Activated T-helper 1 cell treated with anti-CD3 and anti-CD28 coated beads, Interleukin-12 subunit alpha, Interleukin-12 subunit beta, Interleukin-2, Interleukin-4 antibody, amounts not matched to agents 30 ng/mL and 10 ng/mL and 1 ng/mL, durations not matched to agents 14 hours and 24 hours and 36 hours (primary cell): ENCODE measurements around the gene GLB1L2. TPM values are rescaled to one million over a fixed set of nuclear protein-coding genes. Genes with fewer than 3 reads are reported as not detected.
A peak's percentile ranks its signal among the peaks of the same experiment; 100 is the strongest.

Experiments used
- DNase-seq: peaks from one replicate; pipeline ENCODE4 v3.0.0; 2021; ENCODE audit warnings: low spot score
- H3K27ac Mint-ChIP-seq: one replicate; pipeline ENCODE4 v1.8.0; 2021; ENCODE audit warnings: mild to moderate bottlenecking, mixed read lengths
- H3K27me3 Mint-ChIP-seq: one replicate; pipeline ENCODE4 v1.8.0; 2022; ENCODE audit warnings: mild to moderate bottlenecking, moderate library complexity, mixed read lengths; ENCODE audit not compliant: insufficient read depth
- H3K36me3 Mint-ChIP-seq: one replicate; pipeline ENCODE4 v1.8.0; 2021; ENCODE audit warnings: low read depth, mixed read lengths
- H3K4me1 Mint-ChIP-seq: one replicate; pipeline ENCODE4 v1.8.0; 2021; ENCODE audit warnings: low read depth, mixed read lengths
- H3K4me3 Mint-ChIP-seq: one replicate; pipeline ENCODE4 v1.8.0; 2021; ENCODE audit warnings: mild to moderate bottlenecking, moderate library complexity, mixed read lengths
- H3K9me3 Mint-ChIP-seq: one replicate; pipeline ENCODE4 v1.8.0; 2021; ENCODE audit warnings: mixed read lengths
- intact Hi-C: fragments of 100-400 bp; cut with micrococcal nuclease; formaldehyde crosslinking; loops from one replicate; pipeline ENCODE4 v1.15.1; 2024
- total RNA-seq: library from RNA; stranded (reverse); gene quantifications from 2 replicates; pipeline ENCODE4 v1.2.3, GENCODE V29; 2022

The GLB1L2 gene
- total RNA-seq, 1 donor from 2014 or later, result 11.5 TPM

DNA sequence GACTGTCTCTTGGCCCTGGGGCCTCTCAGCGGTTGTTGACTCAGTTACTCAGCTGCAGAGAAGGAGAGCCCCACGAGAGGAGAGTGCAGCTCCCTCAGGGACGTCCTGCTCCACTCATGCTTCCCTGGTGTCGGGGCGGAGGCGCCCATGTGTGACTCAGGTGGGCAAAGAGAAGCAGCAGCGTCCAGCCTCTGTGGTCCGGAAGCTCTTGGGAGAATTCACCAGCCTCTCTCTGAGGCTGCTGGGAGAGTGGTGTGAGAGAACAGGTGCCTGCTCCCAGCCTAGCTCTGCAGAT is 25.7 kb downstream of the GLB1L2 start:
- Mint-ChIP-seq H3K27ac (no peak overlapping the region), H3K36me3 (no peaks in the 10 kb centered on the region), H3K4me1 (peaks cover 26% of the 10 kb centered on the region), H3K9me3 (no peaks in the 10 kb centered on the region), H3K4me3 (no peak overlapping the region), H3K27me3 (peaks cover 5% of the 10 kb centered on the region)
- DNase-seq, result no peak
- intact Hi-C loops, result no loop called here

DNA sequence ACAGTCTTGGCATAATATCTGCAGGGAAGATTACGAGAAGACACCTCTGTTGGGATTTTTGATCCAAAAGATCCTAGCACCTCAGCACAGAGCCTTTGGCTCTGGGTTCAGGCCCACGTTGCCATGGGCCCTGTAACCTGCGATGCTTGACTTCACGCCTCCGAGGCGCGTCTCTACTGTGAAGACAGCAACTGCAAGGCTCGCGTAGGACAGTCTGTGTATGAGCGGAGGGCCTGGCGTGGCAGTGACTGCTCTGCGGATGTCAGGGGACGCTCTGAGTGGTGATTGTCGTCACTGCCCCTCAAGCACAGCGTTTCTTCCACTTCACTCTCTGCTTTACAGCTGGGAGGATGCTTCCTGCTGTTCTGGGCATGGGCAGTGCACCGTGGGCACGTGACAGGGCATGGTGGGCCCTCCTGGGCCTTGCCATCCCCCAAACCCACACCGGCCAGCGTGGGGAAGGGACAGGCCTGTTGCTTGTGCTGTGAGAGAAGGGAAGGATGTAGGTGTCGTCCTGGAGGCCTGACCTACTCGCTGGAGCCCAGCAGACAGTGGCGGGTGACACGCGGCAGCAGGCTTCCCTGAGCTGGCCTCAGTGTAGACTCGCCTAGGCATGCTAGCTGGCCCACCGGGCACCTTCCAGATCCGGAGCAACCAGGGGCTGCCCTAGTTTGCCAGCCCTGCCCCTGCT is 26.5 kb downstream of the GLB1L2 start:
- Mint-ChIP-seq H3K27me3 (peaks cover 5% of the 10 kb centered on the region), H3K36me3 (no peaks in the 10 kb centered on the region), H3K9me3 (no peaks in the 10 kb centered on the region), H3K4me3 (no peak overlapping the region), H3K4me1 (peaks cover 26% of the 10 kb centered on the region), H3K27ac (no peak overlapping the region)
- DNase-seq, result no peak
- intact Hi-C loops, result no loop called here

DNA sequence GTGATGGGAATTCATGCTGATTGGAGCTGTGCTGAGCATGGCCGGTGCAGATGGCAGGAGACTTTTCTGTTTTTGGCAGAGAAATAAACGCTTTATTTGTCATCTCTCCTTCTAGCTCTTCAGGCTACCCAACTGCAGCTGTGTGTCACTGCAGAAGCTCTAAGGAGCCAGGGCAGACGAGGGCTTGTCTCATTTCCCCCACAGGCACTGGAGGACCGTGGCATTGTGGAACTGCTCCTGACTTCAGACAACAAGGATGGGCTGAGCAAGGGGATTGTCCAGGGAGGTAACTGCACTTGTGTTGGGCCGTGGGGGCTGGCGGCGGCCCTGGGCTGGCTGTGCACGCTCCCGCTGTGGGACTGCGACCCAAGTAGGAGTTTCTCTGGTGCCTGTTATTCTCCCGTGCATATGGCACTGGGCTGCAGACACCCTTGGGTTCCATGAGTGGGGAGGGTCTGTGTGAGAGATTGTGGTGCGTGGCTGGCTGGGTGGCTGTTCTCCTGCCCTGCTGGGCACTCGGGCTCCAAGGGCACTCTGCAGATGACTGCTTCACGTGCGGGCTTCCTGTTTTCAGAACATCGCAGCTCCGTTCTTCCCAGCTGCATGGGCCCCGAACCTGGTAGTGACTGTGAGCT is 27.2 kb downstream of the GLB1L2 start:
- Mint-ChIP-seq H3K27ac (no peak overlapping the region), H3K4me3 (no peak overlapping the region), H3K4me1 (peaks cover 26% of the 10 kb centered on the region), H3K27me3 (peaks cover 5% of the 10 kb centered on the region), H3K36me3 (no peaks in the 10 kb centered on the region), H3K9me3 (no peaks in the 10 kb centered on the region)
- DNase-seq, result no peak
- intact Hi-C loops, result no loop called here

DNA sequence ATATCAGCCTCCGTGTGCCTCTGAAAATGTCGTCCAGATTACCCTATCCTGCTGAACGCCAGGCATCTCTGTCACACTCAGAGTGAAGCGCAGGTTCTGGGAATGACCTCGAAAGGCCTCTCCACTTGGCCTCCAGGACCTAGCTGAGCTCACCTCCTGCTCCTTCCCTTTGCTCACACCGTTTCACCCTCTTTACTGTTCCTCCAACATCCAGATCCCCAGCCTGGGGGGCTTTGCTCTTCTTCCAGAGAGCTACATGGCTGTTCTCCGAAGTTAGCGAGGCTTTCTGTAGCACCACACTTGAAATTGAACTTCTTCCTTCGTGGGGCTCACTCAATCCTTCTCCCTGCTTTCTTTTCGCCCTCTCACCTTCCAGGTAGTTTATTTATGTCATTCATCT is 27.9 kb downstream of the GLB1L2 start:
- H3K27me3 Mint-ChIP-seq, result peaks cover 5% of the 10 kb centered on the region
- H3K27ac Mint-ChIP-seq, result no peak overlapping the region
- no peaks in the 10 kb centered on the region for H3K9me3 Mint-ChIP-seq
- H3K4me1 Mint-ChIP-seq, result peaks cover 26% of the 10 kb centered on the region
- no peaks in the 10 kb centered on the region for H3K36me3 Mint-ChIP-seq
- H3K4me3 Mint-ChIP-seq, result no peak overlapping the region
- DNase-seq, result no peak
- intact Hi-C loops, result loop anchor here (2.0 to 10.0 kb wide), 2 partner anchors 233 to 505 kb away; no protein-coding TSS in a partner anchor

DNA sequence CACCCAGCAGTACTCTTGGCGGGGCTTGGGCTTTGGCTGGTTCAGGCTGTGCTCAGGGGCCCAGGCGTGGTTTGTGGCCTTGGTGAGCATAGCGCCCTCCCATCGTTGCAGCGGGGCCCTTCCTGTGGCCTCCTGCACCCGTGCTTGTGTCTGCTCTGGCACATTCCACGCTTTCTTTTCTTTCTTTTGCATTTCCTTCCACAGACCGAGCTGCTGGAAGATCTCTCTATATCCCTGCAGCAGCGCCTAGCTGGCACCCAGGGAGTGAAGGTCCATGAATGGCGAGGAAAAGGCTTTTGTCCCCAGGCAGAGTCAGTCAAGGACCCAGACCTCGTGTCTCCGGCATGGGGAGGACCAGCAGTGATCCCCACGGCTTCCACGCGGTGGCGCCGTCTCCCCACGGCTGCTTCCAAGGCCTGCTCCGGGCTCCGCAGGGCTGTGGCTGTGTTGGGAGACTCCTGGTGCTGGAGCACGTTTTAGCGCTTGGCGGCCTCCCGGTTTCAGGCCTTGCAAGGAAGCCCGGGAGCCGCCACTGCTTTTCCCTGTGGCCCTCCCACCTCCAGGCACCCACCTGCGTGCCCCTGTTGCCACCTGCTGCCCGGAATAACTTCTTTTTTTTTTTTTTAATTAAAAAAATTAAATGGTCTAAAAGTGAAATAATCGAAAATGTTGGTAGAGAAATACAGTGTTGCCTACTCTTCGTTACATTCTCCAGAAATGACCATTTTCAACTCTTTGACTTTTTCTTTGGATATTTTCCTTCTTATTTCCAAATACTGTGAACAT is 28.5 kb downstream of the GLB1L2 start:
- H3K36me3 Mint-ChIP-seq, result no peaks in the 10 kb centered on the region
- peak; percentile 69 for DNase-seq
- peaks cover 20% of the 10 kb centered on the region for H3K4me1 Mint-ChIP-seq
- peaks cover 1% of the 10 kb centered on the region for H3K27me3 Mint-ChIP-seq
- intact Hi-C loops, result loop anchor here (2.0 to 10.0 kb wide), 2 partner anchors 233 to 505 kb away; no protein-coding TSS in a partner anchor
- H3K27ac Mint-ChIP-seq, result peak overlapping the region; percentile 20
- H3K9me3 Mint-ChIP-seq, result no peaks in the 10 kb centered on the region
- no peak overlapping the region for H3K4me3 Mint-ChIP-seq

DNA sequence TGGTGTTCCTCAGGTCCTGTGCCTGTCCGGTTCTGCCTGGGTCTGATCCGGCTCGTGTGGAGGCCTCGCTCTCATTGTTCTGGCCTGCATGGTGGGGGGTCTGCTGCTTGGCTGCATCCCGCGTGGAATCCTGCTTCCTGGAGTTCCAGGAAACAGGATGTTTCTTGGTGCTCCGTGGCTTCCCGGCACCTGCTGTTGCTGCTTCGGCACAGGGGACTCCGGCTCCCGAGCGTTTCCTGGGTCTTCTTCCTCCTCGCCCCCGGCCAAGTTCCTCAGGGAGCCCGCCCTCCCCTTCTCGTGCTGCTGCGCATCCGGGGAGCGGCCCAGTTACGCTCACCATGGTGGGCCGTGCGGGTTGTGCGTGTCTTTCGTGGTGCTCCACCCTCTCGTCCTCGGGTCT is 29.9 kb downstream of the GLB1L2 start:
- intact Hi-C loops, result loop anchor here (2.0 to 10.0 kb wide), 2 partner anchors 231 to 503 kb away; no protein-coding TSS in a partner anchor
- H3K27me3 Mint-ChIP-seq, result no peaks in the 10 kb centered on the region

DNA sequence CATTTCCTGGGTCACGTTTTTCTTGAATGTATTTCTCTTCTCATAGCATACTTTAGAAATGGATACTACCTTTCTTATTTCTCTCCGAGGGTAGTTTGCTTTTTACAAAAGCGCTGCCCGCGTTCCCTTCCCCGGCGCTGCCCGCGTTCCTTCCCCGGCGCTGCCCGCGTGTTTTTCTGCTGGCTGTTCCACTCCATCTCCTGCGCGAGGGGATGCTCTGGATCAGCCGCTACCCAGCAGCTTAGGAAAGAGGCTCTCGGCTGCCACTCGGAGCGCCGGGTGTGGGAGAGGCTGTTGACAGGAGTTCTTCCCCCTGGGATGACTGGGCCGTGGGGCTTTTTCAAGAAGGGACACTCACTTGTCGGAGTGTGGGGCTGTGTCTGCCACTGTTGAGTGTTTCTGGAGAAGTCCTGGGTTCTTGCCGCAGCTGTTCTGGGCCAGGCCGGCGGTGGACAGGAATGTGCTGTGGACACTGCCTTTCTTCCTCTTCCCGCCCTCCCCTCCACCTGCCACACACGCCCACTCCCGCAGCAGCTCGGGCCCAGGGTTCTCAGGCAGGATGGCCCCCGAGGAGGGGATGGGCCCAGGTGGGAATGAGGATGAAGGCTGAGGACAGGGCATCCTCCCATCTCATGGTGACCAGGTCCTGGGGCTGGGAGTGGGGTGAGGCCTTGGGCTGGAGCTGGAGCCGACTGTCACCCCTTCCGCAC is 30.6 kb downstream of the GLB1L2 start:
- intact Hi-C loops, result loop anchor here (10.0 kb wide), 1 partner anchor 502 kb away; no protein-coding TSS in a partner anchor
- Mint-ChIP-seq H3K9me3 (no peaks in the 10 kb centered on the region), H3K4me1 (peaks cover 15% of the 10 kb centered on the region), H3K27ac (no peak overlapping the region), H3K27me3 (peaks cover 2% of the 10 kb centered on the region), H3K4me3 (no peak overlapping the region), H3K36me3 (no peaks in the 10 kb centered on the region)
- DNase-seq, result no peak

More for the DNA sequence above, 29.9 kb downstream of the GLB1L2 start:
- Mint-ChIP-seq H3K27ac (no peak overlapping the region), H3K4me1 (peaks cover 15% of the 10 kb centered on the region), H3K9me3 (no peaks in the 10 kb centered on the region), H3K4me3 (no peak overlapping the region), H3K36me3 (no peaks in the 10 kb centered on the region)
- no peak for DNase-seq

DNA sequence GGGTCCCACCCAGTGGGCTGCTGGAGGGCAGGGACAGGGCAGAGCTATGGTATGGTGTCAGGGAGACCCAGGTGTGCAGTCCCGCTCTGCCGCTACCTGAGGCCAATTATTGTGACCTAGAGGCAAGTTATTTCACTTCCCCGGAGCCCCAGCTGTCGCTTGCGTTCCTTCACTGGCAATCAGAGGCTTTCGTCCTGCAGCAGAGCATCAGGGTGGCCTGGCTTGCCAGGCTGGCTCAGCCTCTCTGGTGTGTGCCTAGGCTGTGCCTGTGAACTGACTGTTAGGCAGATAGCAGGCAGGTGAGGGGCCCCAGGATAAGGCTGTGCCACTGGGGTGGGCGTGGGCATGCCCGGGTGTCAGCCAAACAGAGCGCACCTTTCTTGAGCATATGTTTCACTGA is 31.4 kb downstream of the GLB1L2 start:
- Mint-ChIP-seq H3K36me3 (no peaks in the 10 kb centered on the region), H3K27ac (no peak overlapping the region), H3K4me3 (no peak overlapping the region), H3K9me3 (no peaks in the 10 kb centered on the region), H3K4me1 (peaks cover 15% of the 10 kb centered on the region), H3K27me3 (peaks cover 2% of the 10 kb centered on the region)
- no peak for DNase-seq
- intact Hi-C loops, result loop anchor here (10.0 kb wide), 1 partner anchor 502 kb away; no protein-coding TSS in a partner anchor

DNA sequence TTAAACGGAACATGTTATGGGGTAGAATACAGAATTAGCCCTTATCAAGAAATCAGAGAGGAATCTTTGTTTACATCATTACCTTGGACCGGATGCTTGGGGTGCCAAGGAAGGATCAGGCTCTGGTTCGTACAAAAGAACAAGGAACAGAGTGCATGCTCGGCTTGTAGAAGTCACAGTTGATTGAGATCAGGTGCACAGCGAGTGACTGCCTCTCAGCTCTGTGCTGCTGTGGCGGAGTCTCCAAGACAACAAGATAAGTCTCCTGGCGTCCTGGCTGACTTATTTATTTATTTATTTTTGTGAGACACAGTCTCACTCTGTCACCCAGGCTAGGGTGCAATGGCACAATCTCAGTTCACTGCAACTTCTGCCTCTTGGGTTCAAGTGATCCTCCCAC is 31.8 kb downstream of the GLB1L2 start:
- no peaks in the 10 kb centered on the region for H3K9me3 Mint-ChIP-seq
- H3K27me3 Mint-ChIP-seq, result peaks cover 2% of the 10 kb centered on the region
- intact Hi-C loops, result loop anchor here (10.0 kb wide), 1 partner anchor 501 kb away; no protein-coding TSS in a partner anchor
- no peak overlapping the region for H3K4me3 Mint-ChIP-seq
- H3K36me3 Mint-ChIP-seq, result no peaks in the 10 kb centered on the region
- no peak for DNase-seq
- peaks cover 15% of the 10 kb centered on the region for H3K4me1 Mint-ChIP-seq
- H3K27ac Mint-ChIP-seq, result no peak overlapping the region

DNA sequence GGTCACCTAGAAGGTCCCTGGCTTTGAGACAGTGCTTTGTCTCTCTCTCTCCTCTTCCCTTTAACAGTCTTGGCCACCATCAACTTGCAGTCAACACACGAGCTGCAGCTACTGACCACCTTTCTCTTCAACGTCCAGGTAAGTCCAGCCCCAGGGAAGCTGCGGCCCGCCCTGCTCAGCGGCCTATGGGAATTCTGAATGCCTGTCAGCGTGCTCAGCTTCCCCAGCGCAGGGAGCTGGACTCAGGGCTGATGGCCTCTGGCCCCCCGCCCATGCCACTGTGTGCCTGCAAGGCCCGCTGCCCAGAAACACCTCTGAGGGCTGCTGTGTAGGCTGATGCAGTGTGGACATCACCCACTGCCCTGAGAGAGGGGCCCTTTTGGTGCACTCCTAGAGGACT is 32.5 kb downstream of the GLB1L2 start:
- Mint-ChIP-seq H3K4me1 (peaks cover 15% of the 10 kb centered on the region), H3K27ac (no peak overlapping the region), H3K36me3 (no peaks in the 10 kb centered on the region), H3K27me3 (peaks cover 2% of the 10 kb centered on the region), H3K9me3 (no peaks in the 10 kb centered on the region), H3K4me3 (no peak overlapping the region)
- DNase-seq, result no peak
- intact Hi-C loops, result loop anchor here (10.0 kb wide), 1 partner anchor 501 kb away; no protein-coding TSS in a partner anchor

DNA sequence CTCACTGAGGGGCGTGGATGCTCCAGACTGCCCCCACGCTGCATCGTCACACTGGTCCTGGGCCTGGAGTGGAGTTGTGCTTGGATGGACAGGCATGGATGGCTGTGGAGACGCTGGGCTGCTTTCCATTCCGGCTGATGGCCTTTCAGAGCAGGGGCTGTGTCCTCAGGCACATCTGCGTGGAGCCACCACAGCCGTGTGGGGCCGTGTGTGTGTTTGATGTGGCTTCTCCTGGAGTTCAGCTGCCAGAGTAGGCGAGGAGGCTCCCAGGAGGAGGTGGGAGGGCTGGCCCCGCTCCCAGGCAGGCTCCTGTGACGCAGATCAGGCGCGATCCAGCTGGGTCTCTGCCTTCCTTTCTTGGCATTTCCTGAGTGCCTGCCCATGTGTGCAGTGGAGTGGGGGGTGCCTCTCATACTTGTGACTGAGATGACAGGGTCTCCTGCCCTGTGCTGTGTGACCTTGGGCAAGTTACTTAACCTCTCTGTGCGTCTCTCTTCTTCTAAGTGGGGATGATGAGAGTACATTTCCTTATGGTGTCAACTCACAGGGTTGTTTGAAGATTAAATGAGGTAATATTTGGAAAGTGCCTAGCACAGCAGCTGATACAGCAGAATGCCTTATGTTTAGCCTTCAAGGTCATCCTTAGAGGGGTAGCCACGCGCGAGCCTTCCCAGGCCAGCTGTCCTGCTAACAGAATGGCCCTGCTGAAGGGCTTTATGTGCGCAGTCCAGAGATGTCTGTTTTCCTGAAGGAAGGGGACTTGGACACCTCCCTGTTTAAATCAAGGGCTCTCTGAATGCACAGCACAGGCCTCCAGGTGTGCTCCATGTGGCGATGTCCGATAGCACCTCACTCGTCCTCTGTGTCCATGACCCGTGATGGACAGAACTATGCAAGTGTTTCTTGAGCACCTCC is 33.5 kb downstream of the GLB1L2 start:
- DNase-seq, result no peak
- intact Hi-C loops, result loop anchor here (10.0 kb wide), 1 partner anchor 500 kb away; no protein-coding TSS in a partner anchor
- Mint-ChIP-seq H3K36me3 (no peaks in the 10 kb centered on the region), H3K27ac (no peak overlapping the region), H3K9me3 (no peaks in the 10 kb centered on the region), H3K4me3 (no peak overlapping the region), H3K27me3 (peaks cover 2% of the 10 kb centered on the region), H3K4me1 (peaks cover 9% of the 10 kb centered on the region)

DNA sequence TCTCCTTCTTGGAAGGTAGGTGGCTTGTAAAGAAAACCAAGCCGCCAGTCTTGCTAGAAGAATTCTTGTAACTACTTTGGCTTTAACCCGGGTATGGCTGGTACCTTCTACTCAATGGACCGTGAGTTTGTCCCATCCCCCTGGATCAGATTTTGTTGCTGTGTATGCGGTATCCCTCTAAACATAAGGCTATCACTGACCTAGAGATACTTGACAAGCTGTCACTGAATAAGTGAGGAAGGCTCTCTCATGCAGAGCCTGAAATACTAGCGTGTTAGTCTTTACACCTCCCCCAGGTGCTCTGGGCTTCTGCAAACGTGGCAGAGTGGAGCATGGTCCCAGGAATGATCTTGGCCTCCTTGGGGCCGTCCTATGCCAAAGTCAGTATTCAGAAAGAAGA is 34.5 kb downstream of the GLB1L2 start:
- Mint-ChIP-seq H3K27me3 (peaks cover 2% of the 10 kb centered on the region), H3K4me3 (no peak overlapping the region), H3K36me3 (no peaks in the 10 kb centered on the region), H3K9me3 (no peaks in the 10 kb centered on the region), H3K4me1 (peaks cover 9% of the 10 kb centered on the region), H3K27ac (no peak overlapping the region)
- DNase-seq, result no peak
- intact Hi-C loops, result loop anchor here (10.0 kb wide), 1 partner anchor 499 kb away; no protein-coding TSS in a partner anchor
